HCT116 (cell line): Measurements from ENCODE around the gene FLNC. TPM values are rescaled to one million over a fixed set of nuclear protein-coding genes. Genes with fewer than 3 reads are reported as not detected.

Source experiments
- ATAC-seq: fragments of 200-7000 bp; cut with Tn5 transposase; 2 replicates; pipeline ENCODE4 v1.9.1; 2020; ENCODE audit warnings: mild to moderate bottlenecking, moderate library complexity
- BruUV-seq: library from RNA; stranded (reverse); fragments of 400-500 nt; replicated peaks from 2 replicates; lab custom pipeline; 2021; lab: Mats Ljungman, UMichigan
- CTCF ChIA-PET: fragments of 300-600 bp; sonication (Branson Sonifier 250); formaldehyde crosslinking; loops from one replicate; lab custom pipeline; 2021; ENCODE audit warnings: antibody characterized with exemption; lab: Charles Lee
- POLR2A ChIA-PET: fragments of 300-600, 350-600 bp; sonication (Branson Sonifier 250); formaldehyde crosslinking; loops from one replicate; lab custom pipeline; 2021; ENCODE audit warnings: antibody characterized with exemption; lab: Charles Lee
- RAD21 ChIA-PET, 2 experiments: fragments of 300-600 bp; sonication (Branson Sonifier 250); formaldehyde crosslinking; loops; one replicate each; lab custom pipeline; 2023; ENCODE audit warnings: low total read pairs in 2 of 2; ENCODE audit not compliant: uncharacterized antibody in 2 of 2, unreplicated experiment in 2 of 2, low non-redundant PET in 1 of 2; lab: Charles Lee
- DNase-seq: peaks from one replicate; pipeline ENCODE4 v3.0.0-alpha.2; 2010; ENCODE audit warnings: low read depth, low spot score
- H2AFZ ChIP-seq: fragments of 200-600 bp; shearing (Covaris generic), sonication (generic); 2 replicates; pipeline ENCODE4 v1.6.1; 2017; ENCODE audit warnings: low read depth, mixed run types, mixed read lengths, antibody characterized with exemption, low read length; ENCODE audit not compliant: poor library complexity, severe bottlenecking
- H3K27ac ChIP-seq: 2 replicates; pipeline ENCODE4 v1.5.1; 2012; ENCODE audit warnings: low read depth, low read length
- H3K27me3 ChIP-seq: fragments of 200-600 bp; sonication (generic); 2 replicates; pipeline ENCODE4 v1.6.1; 2016; ENCODE audit warnings: mixed run types, low read length, mixed read lengths; ENCODE audit not compliant: insufficient read depth
- H3K36me3 ChIP-seq, 2 experiments: fragments of 200-500 bp in 1 of 2; fragments of 200-600 bp in 1 of 2; sonication (Bioruptor generic) in 1 of 2; sonication (generic) in 1 of 2; 2 replicates each; pipeline versions ENCODE4 v1.5.1 to v1.6.1; 2014 to 2016; ENCODE audit warnings: low read length in 2 of 2, inconsistent platforms in 1 of 2, mixed read lengths in 1 of 2, mixed run types in 1 of 2; ENCODE audit not compliant: insufficient read depth in 2 of 2, control insufficient read depth in 1 of 2
- H3K4me1 ChIP-seq, 2 experiments: fragments of 200-600 bp in 1 of 2; sonication (generic) in 1 of 2; 2 replicates each; pipeline versions ENCODE4 v1.5.1 to v1.6.1; 2012 to 2017; ENCODE audit warnings: low read length in 2 of 2, inconsistent platforms in 1 of 2, mild to moderate bottlenecking in 1 of 2, mixed read lengths in 1 of 2, mixed run types in 1 of 2, moderate library complexity in 1 of 2; ENCODE audit not compliant: insufficient read depth in 2 of 2, control insufficient read depth in 1 of 2
- H3K4me2 ChIP-seq: fragments of 200-600 bp; sonication (generic); 2 replicates; pipeline ENCODE4 v1.6.1; 2017; ENCODE audit warnings: mixed run types, low read length, mixed read lengths
- H3K4me3 ChIP-seq, 2 experiments: fragments of 200-600 bp in 1 of 2; sonication (generic) in 1 of 2; replicated peaks in 1 of 2; 2 replicates each; pipeline ENCODE4 v1.5.1; 2011 to 2016; ENCODE audit warnings: low read length in 2 of 2, control low read depth in 1 of 2, low read depth in 1 of 2, mild to moderate bottlenecking in 1 of 2, mixed read lengths in 1 of 2, mixed run types in 1 of 2
- H3K79me2 ChIP-seq: fragments of 200-600 bp; sonication (generic); 2 replicates; pipeline ENCODE4 v1.6.1; 2017; ENCODE audit warnings: mild to moderate bottlenecking, mixed run types, low read length, moderate library complexity, mixed read lengths; ENCODE audit not compliant: insufficient read depth
- H3K9ac ChIP-seq: fragments of 200-600 bp; sonication (generic); 2 replicates; pipeline ENCODE4 v1.6.1; 2016; ENCODE audit warnings: low read length, mixed read lengths
- H3K9me2 ChIP-seq: fragments of 200-600 bp; sonication (generic), shearing (Covaris generic); 2 replicates; pipeline ENCODE4 v1.6.1; 2017; ENCODE audit warnings: mixed run types, mild to moderate bottlenecking, moderate library complexity; ENCODE audit not compliant: insufficient read depth
- H3K9me3 ChIP-seq, 2 experiments: fragments of 200-500 bp in 1 of 2; fragments of 200-600 bp in 1 of 2; sonication (Bioruptor generic) in 1 of 2; sonication (generic) in 1 of 2; 2 replicates each; pipeline ENCODE4 v1.6.1; 2014 to 2017; ENCODE audit warnings: low read length in 2 of 2, mixed read lengths in 2 of 2, inconsistent platforms in 1 of 2, low read depth in 1 of 2, mild to moderate bottlenecking in 1 of 2, mixed run types in 1 of 2, moderate library complexity in 1 of 2; ENCODE audit not compliant: control insufficient read depth in 1 of 2, insufficient read depth in 1 of 2
- H4K20me1 ChIP-seq: fragments of 200-600 bp; sonication (generic), shearing (Covaris generic); 2 replicates; pipeline ENCODE4 v1.6.1; 2017; ENCODE audit warnings: mixed run types, mild to moderate bottlenecking, moderate library complexity; ENCODE audit not compliant: insufficient read depth
- ATF3 ChIP-seq: IDR thresholded peaks from 2 replicates; pipeline ENCODE4 v1.6.1; 2012
- EZH2 ChIP-seq: fragments of 200-600 bp; sonication (generic); IDR thresholded peaks from 2 replicates; pipeline ENCODE4 v1.6.1; 2017; ENCODE audit warnings: antibody characterized with exemption, mixed run types
- SP1 ChIP-seq: IDR thresholded peaks from 2 replicates; pipeline ENCODE4 v1.6.1; 2012; ENCODE audit warnings: low read depth
- intact Hi-C: fragments of 100-400 bp; cut with micrococcal nuclease; formaldehyde crosslinking; loops from 2 replicates; pipeline ENCODE4 v1.10.0; 2022
- total RNA-seq: library from RNA; stranded (reverse); gene quantifications from one replicate; pipeline ENCODE4 v1.2.1, GENCODE V29; 2021; ENCODE audit not compliant: unreplicated experiment
- TF ChIP-seq, protein P1 (sequence below): IDR thresholded peaks from 2 replicates; pipeline ENCODE4 v1.6.1; 2011; ENCODE audit warnings: mild to moderate bottlenecking, low read length, moderate library complexity; ENCODE audit not compliant: insufficient replicate concordance; ENCODE audit errors: extremely low read depth
- TF ChIP-seq, protein P2 (sequence below), 3 experiments: fragments of 200-600 bp in 1 of 3; sonication (generic) in 1 of 3; IDR thresholded peaks in 2 of 3; conservative IDR thresholded peaks in 1 of 3; 2 replicates each; pipeline ENCODE4 v1.5.1; 2012 to 2017; ENCODE audit warnings: low read depth in 2 of 3, low read length in 2 of 3, antibody characterized with exemption in 1 of 3, borderline replicate concordance in 1 of 3, control low read depth in 1 of 3, mild to moderate bottlenecking in 1 of 3, mixed read lengths in 1 of 3, mixed run types in 1 of 3, moderate library complexity in 1 of 3; ENCODE audit not compliant: insufficient read depth in 1 of 3

Gene FLNC
- total RNA-seq, 1 experiment from 2014 or later, result 42.8 TPM

DNA sequence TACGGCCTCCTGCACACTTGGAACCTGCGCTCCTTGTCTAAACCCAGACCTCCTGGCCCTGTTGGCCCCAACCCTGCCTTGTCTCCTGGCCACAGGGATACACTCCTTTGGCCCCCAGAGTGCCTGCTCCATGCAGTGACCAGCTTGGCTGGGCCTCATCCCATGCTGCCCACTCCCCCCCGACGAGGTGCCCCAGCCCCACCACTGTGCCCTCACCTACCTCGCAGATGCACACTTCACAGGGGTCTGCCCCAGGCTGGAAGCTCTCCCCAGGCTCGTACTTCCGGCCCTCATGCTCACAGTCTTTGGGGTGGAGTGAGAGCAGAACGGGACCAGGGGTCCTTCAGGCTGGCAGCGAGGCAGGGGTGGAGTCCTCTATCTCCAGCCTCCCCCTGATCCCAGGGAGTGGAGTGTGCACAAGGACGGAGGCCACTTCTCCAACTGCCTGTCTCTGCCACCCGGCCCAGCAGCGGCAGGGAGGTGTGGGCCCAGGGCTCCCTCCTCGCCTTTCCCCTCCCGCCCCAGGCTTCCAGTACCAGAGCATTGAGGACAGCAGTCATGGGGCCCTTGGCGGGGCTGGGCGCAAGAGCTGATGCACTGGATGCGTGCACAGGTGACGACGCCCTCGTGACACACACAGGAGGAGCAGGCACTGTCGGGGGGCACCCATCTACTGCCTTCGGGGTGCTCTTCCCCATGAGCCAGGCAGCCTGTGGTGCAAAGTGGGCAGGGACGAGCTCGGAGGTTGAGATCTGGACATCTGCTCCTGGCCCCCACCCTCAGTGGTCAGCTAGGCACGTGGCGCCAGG is 54.6 kb downstream of the FLNC start:
- H3K4me1 ChIP-seq, result peaks cover 3 to 24% of the 10 kb centered on the region in 2 experiments; a peak in 3 of 4 replicates
- no peak for ATAC-seq
- H4K20me1 ChIP-seq, result no peaks in the 10 kb centered on the region
- H2AFZ ChIP-seq, result no peak overlapping the region
- H3K4me3 ChIP-seq, result no peak overlapping the region
- H3K4me2 ChIP-seq, result no peak overlapping the region
- no peaks in the 10 kb centered on the region for H3K9me2 ChIP-seq
- no peak for DNase-seq
- intact Hi-C loops, result loop anchor here (5.0 kb wide), 1 partner anchor 412 kb away; no protein-coding TSS in a partner anchor
- no TSS peak for BruUV-seq
- TF ChIP-seq, protein P1, sequence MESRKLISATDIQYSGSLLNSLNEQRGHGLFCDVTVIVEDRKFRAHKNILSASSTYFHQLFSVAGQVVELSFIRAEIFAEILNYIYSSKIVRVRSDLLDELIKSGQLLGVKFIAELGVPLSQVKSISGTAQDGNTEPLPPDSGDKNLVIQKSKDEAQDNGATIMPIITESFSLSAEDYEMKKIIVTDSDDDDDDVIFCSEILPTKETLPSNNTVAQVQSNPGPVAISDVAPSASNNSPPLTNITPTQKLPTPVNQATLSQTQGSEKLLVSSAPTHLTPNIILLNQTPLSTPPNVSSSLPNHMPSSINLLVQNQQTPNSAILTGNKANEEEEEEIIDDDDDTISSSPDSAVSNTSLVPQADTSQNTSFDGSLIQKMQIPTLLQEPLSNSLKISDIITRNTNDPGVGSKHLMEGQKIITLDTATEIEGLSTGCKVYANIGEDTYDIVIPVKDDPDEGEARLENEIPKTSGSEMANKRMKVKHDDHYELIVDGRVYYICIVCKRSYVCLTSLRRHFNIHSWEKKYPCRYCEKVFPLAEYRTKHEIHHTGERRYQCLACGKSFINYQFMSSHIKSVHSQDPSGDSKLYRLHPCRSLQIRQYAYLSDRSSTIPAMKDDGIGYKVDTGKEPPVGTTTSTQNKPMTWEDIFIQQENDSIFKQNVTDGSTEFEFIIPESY, result no peak
- TF ChIP-seq, protein P2, sequence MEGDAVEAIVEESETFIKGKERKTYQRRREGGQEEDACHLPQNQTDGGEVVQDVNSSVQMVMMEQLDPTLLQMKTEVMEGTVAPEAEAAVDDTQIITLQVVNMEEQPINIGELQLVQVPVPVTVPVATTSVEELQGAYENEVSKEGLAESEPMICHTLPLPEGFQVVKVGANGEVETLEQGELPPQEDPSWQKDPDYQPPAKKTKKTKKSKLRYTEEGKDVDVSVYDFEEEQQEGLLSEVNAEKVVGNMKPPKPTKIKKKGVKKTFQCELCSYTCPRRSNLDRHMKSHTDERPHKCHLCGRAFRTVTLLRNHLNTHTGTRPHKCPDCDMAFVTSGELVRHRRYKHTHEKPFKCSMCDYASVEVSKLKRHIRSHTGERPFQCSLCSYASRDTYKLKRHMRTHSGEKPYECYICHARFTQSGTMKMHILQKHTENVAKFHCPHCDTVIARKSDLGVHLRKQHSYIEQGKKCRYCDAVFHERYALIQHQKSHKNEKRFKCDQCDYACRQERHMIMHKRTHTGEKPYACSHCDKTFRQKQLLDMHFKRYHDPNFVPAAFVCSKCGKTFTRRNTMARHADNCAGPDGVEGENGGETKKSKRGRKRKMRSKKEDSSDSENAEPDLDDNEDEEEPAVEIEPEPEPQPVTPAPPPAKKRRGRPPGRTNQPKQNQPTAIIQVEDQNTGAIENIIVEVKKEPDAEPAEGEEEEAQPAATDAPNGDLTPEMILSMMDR (IDR thresholded peaks at IDR 0.05 in 2 of 3, conservative IDR thresholded peaks at IDR 0.05 in 1 of 3; ENCODE audit: borderline replicate concordance in 1 of 3, insufficient read depth in 1 of 3, low read depth in 2 of 3, low read length in 2 of 3), result no peak
- TF ChIP-seq EZH2, result no peak
- TF ChIP-seq SP1, result no peak
- TF ChIP-seq ATF3, result no peak
- H3K9me3 ChIP-seq, result no peaks in the 10 kb centered on the region
- no peaks in the 10 kb centered on the region for H3K27me3 ChIP-seq
- H3K36me3 ChIP-seq, result no peaks in the 10 kb centered on the region
- no peak overlapping the region for H3K27ac ChIP-seq
- ChIA-PET CTCF (interaction anchor here (0.8 to 1.4 kb wide), 7 partner anchors 19 to 458 kb away, joined by 3 to 10 read pairs (median 4); partner anchors contain the start of gene ATP6V1F), POLR2A (no interaction called here), RAD21 (interaction anchor here in 1 of 2 experiments (1.8 kb wide), 1 partner anchor 458 kb away, joined by 4 read pairs; no protein-coding TSS in a partner anchor)
- no peaks in the 10 kb centered on the region for H3K79me2 ChIP-seq
- no peak overlapping the region for H3K9ac ChIP-seq
